Esophagus muscularis mucosa (tissue), 3 donors: ENCODE measurements around the gene GP1BA.

Experiments used
- POLR2A ChIP-seq: fragments of 450-650 bp; IDR thresholded peaks from one replicate; pipeline ENCODE4 v1.6.1; 2017; ENCODE audit warnings: antibody characterized with exemption, moderate library complexity, mild to moderate bottlenecking, low read depth
- TF ChIP-seq, protein P1 (sequence below), 3 experiments: fragments of 200-600 bp in 2 of 3; fragments of 450-650 bp in 1 of 3; sonication (generic) in 2 of 3; IDR thresholded peaks; one replicate each; pipeline ENCODE4 v1.5.1; 2017 to 2019; ENCODE audit warnings: antibody characterized with exemption in 3 of 3, mild to moderate bottlenecking in 2 of 3, moderate library complexity in 1 of 3

DNA sequence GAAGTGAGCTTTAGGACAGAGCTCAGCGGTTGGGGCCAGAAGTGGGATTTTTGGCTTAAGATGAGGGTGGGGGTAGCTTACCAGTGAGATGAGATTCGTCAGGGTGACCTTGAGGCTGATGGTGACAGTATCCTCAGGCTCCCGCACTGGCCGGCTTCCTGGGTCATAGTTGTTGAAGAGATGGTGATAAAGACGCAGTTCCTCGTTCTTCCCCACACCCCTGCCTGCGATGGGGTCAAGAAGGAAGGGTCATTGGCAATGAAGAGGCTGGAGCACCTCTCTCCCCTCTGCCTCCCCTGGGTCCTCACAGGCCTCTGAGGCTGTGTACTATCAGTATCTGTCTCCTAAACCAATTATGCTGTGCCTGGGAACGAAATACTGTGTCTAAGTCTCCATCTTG is 29.5 kb upstream of the GP1BA start:
- no peak for TF ChIP-seq POLR2A
- TF ChIP-seq, protein P1, sequence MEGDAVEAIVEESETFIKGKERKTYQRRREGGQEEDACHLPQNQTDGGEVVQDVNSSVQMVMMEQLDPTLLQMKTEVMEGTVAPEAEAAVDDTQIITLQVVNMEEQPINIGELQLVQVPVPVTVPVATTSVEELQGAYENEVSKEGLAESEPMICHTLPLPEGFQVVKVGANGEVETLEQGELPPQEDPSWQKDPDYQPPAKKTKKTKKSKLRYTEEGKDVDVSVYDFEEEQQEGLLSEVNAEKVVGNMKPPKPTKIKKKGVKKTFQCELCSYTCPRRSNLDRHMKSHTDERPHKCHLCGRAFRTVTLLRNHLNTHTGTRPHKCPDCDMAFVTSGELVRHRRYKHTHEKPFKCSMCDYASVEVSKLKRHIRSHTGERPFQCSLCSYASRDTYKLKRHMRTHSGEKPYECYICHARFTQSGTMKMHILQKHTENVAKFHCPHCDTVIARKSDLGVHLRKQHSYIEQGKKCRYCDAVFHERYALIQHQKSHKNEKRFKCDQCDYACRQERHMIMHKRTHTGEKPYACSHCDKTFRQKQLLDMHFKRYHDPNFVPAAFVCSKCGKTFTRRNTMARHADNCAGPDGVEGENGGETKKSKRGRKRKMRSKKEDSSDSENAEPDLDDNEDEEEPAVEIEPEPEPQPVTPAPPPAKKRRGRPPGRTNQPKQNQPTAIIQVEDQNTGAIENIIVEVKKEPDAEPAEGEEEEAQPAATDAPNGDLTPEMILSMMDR (IDR thresholded peaks at IDR 0.05), result no peak
